ENCODE results near the gene CYP3A4. TPM values are rescaled to one million over a fixed set of nuclear protein-coding genes. Genes with fewer than 3 reads are reported as not detected.
"Not testable (repeated sequence)": the region's sequence is repeated elsewhere in the genome, so short reads cannot be mapped to it uniquely, and the experiment has no call there.

Gene CYP3A4
- polyA plus RNA-seq, 1 experiment = not detected

DNA sequence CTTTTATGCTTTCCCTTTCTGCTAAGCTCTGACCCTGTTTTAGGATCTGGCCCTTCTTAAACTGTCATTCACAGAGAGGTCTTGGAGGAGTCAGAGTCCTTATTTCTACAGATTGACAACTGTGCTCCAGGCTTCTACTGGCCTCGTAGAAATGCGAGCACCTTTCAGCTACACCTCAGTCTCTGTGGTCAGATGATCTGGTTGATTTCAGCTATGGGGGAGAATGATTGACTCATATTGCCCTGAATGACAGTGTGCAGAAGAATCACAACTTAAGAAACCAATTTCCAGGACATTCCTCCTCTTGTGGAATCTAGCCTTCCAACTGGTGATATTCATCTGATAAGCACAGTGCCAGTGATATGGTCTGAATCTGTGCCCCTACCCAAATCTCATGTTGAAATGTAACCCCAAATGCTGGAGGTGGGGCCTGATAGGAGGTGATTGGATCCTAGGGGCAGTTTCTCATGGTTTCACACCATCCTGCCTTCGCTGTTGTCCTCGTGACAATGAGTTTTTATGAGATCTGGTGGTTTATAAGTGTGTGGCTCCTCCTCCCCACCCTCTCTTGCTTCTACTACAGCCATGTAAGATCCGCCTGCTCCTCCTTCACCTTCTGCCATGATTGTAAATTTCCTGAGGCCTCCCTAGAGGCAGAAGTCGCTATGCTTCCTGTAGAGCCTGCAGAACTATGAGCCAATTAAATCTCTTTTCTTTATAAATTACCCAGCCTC lies 35.0 kb downstream of the CYP3A4 start:
- Histone ChIP-seq H3K4me3 (ENCODE audit: low read depth, low read length) (no peak overlapping the region), H3K36me3 (ENCODE audit: control insufficient read depth, insufficient read depth, low read length) (no peaks in the 10 kb centered on the region), H3K27me3 (ENCODE audit: control insufficient read depth, insufficient read depth, low read length) (no peaks in the 10 kb centered on the region; the same call in 1 of the 2 replicates)
- CTCF ChIA-PET = no interaction called here
- POLR2A ChIA-PET = no interaction called here
- DNase-seq (ENCODE audit: low read depth) = no peak
- TF ChIP-seq CTCF (IDR thresholded peaks at IDR 0.05; ENCODE audit: insufficient read depth, low read depth, low read length) = no peak

- H3K4me3 ChIP-seq (ENCODE audit: low read depth, low read length); H3K27me3 ChIP-seq (ENCODE audit: control insufficient read depth, insufficient read depth, low read length); POLR2A ChIA-PET; H3K36me3 ChIP-seq (ENCODE audit: control insufficient read depth, insufficient read depth, low read length); CTCF ChIA-PET; DNase-seq (ENCODE audit: low read depth): not testable (repeated sequence)
These were observed 37.1 kb downstream of the CYP3A4 start for GRCh38 chr7:99746915-99747314.

DNA sequence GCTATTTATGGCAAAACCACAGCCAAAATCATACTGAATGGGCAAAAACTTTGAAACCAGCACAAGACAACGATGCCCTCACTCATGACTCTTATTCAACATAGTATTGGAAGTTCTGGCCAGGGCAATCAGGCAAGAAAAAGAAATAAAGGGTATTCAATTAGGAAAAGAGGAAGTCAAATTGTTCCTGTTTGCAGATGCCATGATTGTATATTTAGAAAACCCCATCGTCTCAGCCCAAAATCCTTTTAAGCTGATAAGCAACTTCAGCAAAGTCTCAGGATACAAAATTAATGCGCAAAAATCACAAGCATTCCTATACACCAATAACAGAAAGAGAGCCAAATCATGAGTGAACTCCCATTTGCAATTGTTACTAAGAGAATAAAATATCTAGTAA lies 38.6 kb downstream of the CYP3A4 start:
- H3K27me3 ChIP-seq (ENCODE audit: control insufficient read depth, insufficient read depth, low read length); H3K36me3 ChIP-seq (ENCODE audit: control insufficient read depth, insufficient read depth, low read length); DNase-seq (ENCODE audit: low read depth); POLR2A ChIA-PET; CTCF ChIA-PET; H3K4me3 ChIP-seq (ENCODE audit: low read depth, low read length): not testable (repeated sequence)

DNA sequence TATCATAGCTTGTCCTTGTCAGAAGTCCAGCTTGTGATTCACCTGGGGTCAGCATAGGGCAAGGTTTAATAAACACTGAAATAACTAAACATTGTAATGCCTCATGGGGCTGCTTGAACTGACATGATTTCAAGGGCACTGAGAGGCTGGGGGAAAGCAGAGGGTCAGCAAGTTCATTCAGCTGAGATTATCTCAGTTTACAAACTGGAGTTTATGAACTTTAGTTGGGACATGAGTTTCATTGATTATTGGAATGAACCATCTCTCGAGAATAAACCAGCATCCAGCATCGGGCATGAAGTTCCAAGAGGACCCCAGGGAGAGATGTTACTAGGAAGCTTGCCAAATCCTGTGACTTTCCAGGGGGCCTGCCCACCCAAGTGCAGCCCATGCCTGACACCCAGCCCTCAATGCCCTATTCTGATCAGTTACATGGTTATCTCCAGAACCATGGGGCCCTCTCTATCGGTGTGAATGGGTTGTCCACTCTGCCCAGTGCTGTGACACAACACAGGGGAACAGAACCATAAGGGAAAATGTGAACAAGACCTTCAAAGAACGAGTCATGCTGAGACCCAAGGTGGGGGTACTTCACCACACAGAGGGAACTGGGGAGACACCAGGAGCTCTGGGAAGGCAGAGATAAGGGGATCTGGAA lies 41.1 kb downstream of the CYP3A4 start:
- POLR2A ChIA-PET = no interaction called here
- DNase-seq (ENCODE audit: low read depth) = no peak
- CTCF ChIA-PET = no interaction called here
- no peak for TF ChIP-seq CTCF (IDR thresholded peaks at IDR 0.05; ENCODE audit: insufficient read depth, low read depth, low read length)
- H3K27me3 ChIP-seq (ENCODE audit: control insufficient read depth, insufficient read depth, low read length) = no peaks in the 10 kb centered on the region
- H3K36me3 ChIP-seq (ENCODE audit: control insufficient read depth, insufficient read depth, low read length) = no peaks in the 10 kb centered on the region
- H3K4me3 ChIP-seq (ENCODE audit: low read depth, low read length) = no peak overlapping the region

- no peak for DNase-seq (ENCODE audit: low read depth)
- POLR2A ChIA-PET = no interaction called here
These were observed 42.6 kb downstream of the CYP3A4 start for GRCh38 chr7:99741441-99741795.

More at GRCh38 chr7:99741441-99741795, 42.6 kb downstream of the CYP3A4 start:
- Histone ChIP-seq H3K4me3 (ENCODE audit: low read depth, low read length) (no peak overlapping the region), H3K36me3 (ENCODE audit: control insufficient read depth, insufficient read depth, low read length) (no peaks in the 10 kb centered on the region), H3K27me3 (ENCODE audit: control insufficient read depth, insufficient read depth, low read length) (no peaks in the 10 kb centered on the region)
- CTCF ChIA-PET = interaction anchor here (1.2 to 1.4 kb wide), 2 partner anchors 8 to 11 kb away, joined by 3 read pairs; no protein-coding TSS in a partner anchor
- TF ChIP-seq CTCF (IDR thresholded peaks at IDR 0.05; ENCODE audit: insufficient read depth, low read depth, low read length) = no peak
